ENCODE data around the gene NFATC1. TPM values are rescaled to one million over a fixed set of nuclear protein-coding genes. Genes with fewer than 3 reads are reported as not detected.

The NFATC1 gene
- polyA plus RNA-seq, 2 of the 4 experiments (the other 2 are of a cell fraction) = 0.52 to 1.7 TPM

- H3K27ac ChIP-seq = no peak overlapping the region
- POLR2A ChIA-PET = no interaction called here
- DNase-seq (ENCODE audit: low read depth in 1 of 2, low spot score in 1 of 2) = peak in 1 of 2 experiments; percentile 10
- FAIRE-seq = no peak
- peak; percentile 40 to 58; a peak in 3 of 6 replicates for ATAC-seq
- H3K4me1 ChIP-seq = no peaks in the 10 kb centered on the region
- no peak overlapping the region for H3K4me3 ChIP-seq
- 77% methylated on average over 3 of the region's 21 CpGs for WGBS (ENCODE audit: missing lambda C conversion rate)
- H3K9me3 ChIP-seq = no peaks in the 10 kb centered on the region
- TF ChIP-seq TP53 (CRISPR knock-in tag; IDR thresholded peaks at IDR 0.05) = no peak
- TF ChIP-seq CBX2 (IDR thresholded peaks at IDR 0.05; ENCODE audit: borderline replicate concordance, low read depth) = no peak
- TF ChIP-seq CEBPB (IDR thresholded peaks at IDR 0.05) = no peak
- TF ChIP-seq RCOR1 (IDR thresholded peaks at IDR 0.05; ENCODE audit: low read depth, low read length) = no peak
- TF ChIP-seq CBX8 (IDR thresholded peaks at IDR 0.05) = no peak
- TF ChIP-seq SREBF2 (IDR thresholded peaks at IDR 0.05) = no peak
- no peak for TF ChIP-seq RNF2 (IDR thresholded peaks at IDR 0.05; ENCODE audit: borderline replicate concordance, low read depth)
- no peak for TF ChIP-seq JUN (IDR thresholded peaks at IDR 0.05)
- no peak for TF ChIP-seq ELK1 (IDR thresholded peaks at IDR 0.05; ENCODE audit: low read depth, low read length)
- no peak for TF ChIP-seq BCL3 (IDR thresholded peaks at IDR 0.05)
- no peak for TF ChIP-seq MYC (IDR thresholded peaks at IDR 0.05; ENCODE audit: borderline replicate concordance, low read length)
- no peak for TF ChIP-seq FOSB (CRISPR knock-in tag; IDR thresholded peaks at IDR 0.05)
- no peak for TF ChIP-seq EHMT2 (IDR thresholded peaks at IDR 0.05; ENCODE audit: low read depth)
- TF ChIP-seq HDAC2 (IDR thresholded peaks at IDR 0.05) = no peak
- no peak for TF ChIP-seq JUNB (IDR thresholded peaks at IDR 0.05)
- no peak for TF ChIP-seq ZSCAN20 (CRISPR knock-in tag; IDR thresholded peaks at IDR 0.05)
- no peak for TF ChIP-seq ATOH8 (CRISPR knock-in tag; IDR thresholded peaks at IDR 0.05; ENCODE audit: low read depth)
- no peak for TF ChIP-seq CTCF (IDR thresholded peaks at IDR 0.05)
- no peak for TF ChIP-seq KDM5A (IDR thresholded peaks at IDR 0.05)
- no peak for TF ChIP-seq NR3C1 (IDR thresholded peaks at IDR 0.05)
- H3K4me2 ChIP-seq = no peak overlapping the region
- CTCF ChIA-PET = no interaction called here
Observed at GRCh38 chr18:79556829-79557585, 161.3 kb downstream of the NFATC1 start.

GRCh38 chr18:79558196-79558932, 162.6 kb downstream of the NFATC1 start:
- ATAC-seq (no peak), FAIRE-seq (no peak), DNase-seq (ENCODE audit: low read depth in 1 of 2, low spot score in 1 of 2) (no peak)
- no peak overlapping the region for H3K4me2 ChIP-seq
- TF ChIP-seq GATA3 (IDR thresholded peaks at IDR 0.05; ENCODE audit: borderline replicate concordance) (no peak), HES2 (IDR thresholded peaks at IDR 0.05) (no peak), JUN (IDR thresholded peaks at IDR 0.05) (no peak), USF2 (IDR thresholded peaks at IDR 0.05) (no peak), RNF2 (IDR thresholded peaks at IDR 0.05; ENCODE audit: borderline replicate concordance, low read depth) (no peak)
- no peak overlapping the region for H3K27ac ChIP-seq
- ChIA-PET POLR2A (no interaction called here), CTCF (no interaction called here)
- H3K9me3 ChIP-seq = no peaks in the 10 kb centered on the region
- WGBS (ENCODE audit: missing lambda C conversion rate) = 59% methylated on average over 15 of the region's 25 CpGs
- no peak overlapping the region for H3K4me3 ChIP-seq
- no peaks in the 10 kb centered on the region for H3K4me1 ChIP-seq
